ENCODE data around the gene NEDD8.

The NEDD8 gene

GRCh38 chr14:24185741-24186140, 46.4 kb downstream of the NEDD8 start:
- Histone ChIP-seq H3K27ac (ENCODE audit: low read length) (no peak overlapping the region), H3K4me1 (ENCODE audit: control insufficient read depth, insufficient read depth, low read length) (no peaks in the 10 kb centered on the region), H3K36me3 (ENCODE audit: control insufficient read depth, insufficient read depth, low read length) (peaks cover 44% of the 10 kb centered on the region), H3K9me3 (ENCODE audit: control insufficient read depth, insufficient read depth, low read length) (no peaks in the 10 kb centered on the region), H3K27me3 (ENCODE audit: control insufficient read depth, insufficient read depth, low read length) (no peaks in the 10 kb centered on the region), H3K4me3 (ENCODE audit: low read length) (no peak overlapping the region)
- no peak for DNase-seq (ENCODE audit: low read depth, low spot score)
- WGBS (ENCODE audit: insufficient coverage, insufficient read length) = no CpG with 5 or more reads among the region's 11 CpGs

- no CpG with 5 or more reads among the region's 7 CpGs for WGBS (ENCODE audit: insufficient coverage, insufficient read length)
- H3K27ac ChIP-seq (ENCODE audit: low read length) = no peak overlapping the region
- H3K9me3 ChIP-seq (ENCODE audit: control insufficient read depth, insufficient read depth, low read length) = no peaks in the 10 kb centered on the region
- DNase-seq (ENCODE audit: low read depth, low spot score) = no peak
- no peaks in the 10 kb centered on the region for H3K27me3 ChIP-seq (ENCODE audit: control insufficient read depth, insufficient read depth, low read length)
- H3K36me3 ChIP-seq (ENCODE audit: control insufficient read depth, insufficient read depth, low read length) = peaks cover 51% of the 10 kb centered on the region
- H3K4me3 ChIP-seq (ENCODE audit: low read length) = no peak overlapping the region
- H3K4me1 ChIP-seq (ENCODE audit: control insufficient read depth, insufficient read depth, low read length) = no peaks in the 10 kb centered on the region
Measured at GRCh38 chr14:24185026-24185425, 47.1 kb downstream of the NEDD8 start.

GRCh38 chr14:24184104-24184970, 47.8 kb downstream of the NEDD8 start:
- H3K27ac ChIP-seq (ENCODE audit: low read length) = no peak overlapping the region
- H3K4me3 ChIP-seq (ENCODE audit: low read length) = no peak overlapping the region
- H3K9me3 ChIP-seq (ENCODE audit: control insufficient read depth, insufficient read depth, low read length) = no peaks in the 10 kb centered on the region
- no peaks in the 10 kb centered on the region for H3K27me3 ChIP-seq (ENCODE audit: control insufficient read depth, insufficient read depth, low read length)
- no peak for DNase-seq (ENCODE audit: low read depth, low spot score)
- no peaks in the 10 kb centered on the region for H3K4me1 ChIP-seq (ENCODE audit: control insufficient read depth, insufficient read depth, low read length)
- WGBS (ENCODE audit: insufficient coverage, insufficient read length) = no CpG with 5 or more reads among the region's 19 CpGs
- H3K36me3 ChIP-seq (ENCODE audit: control insufficient read depth, insufficient read depth, low read length) = peaks cover 58% of the 10 kb centered on the region

- Histone ChIP-seq H3K36me3 (ENCODE audit: control insufficient read depth, insufficient read depth, low read length) (peaks cover 64% of the 10 kb centered on the region), H3K4me1 (ENCODE audit: control insufficient read depth, insufficient read depth, low read length) (no peaks in the 10 kb centered on the region), H3K27ac (ENCODE audit: low read length) (no peak overlapping the region), H3K9me3 (ENCODE audit: control insufficient read depth, insufficient read depth, low read length) (no peaks in the 10 kb centered on the region), H3K4me3 (ENCODE audit: low read length) (no peak overlapping the region), H3K27me3 (ENCODE audit: control insufficient read depth, insufficient read depth, low read length) (no peaks in the 10 kb centered on the region)
- DNase-seq (ENCODE audit: low read depth, low spot score) = no peak
- no CpG with 5 or more reads among the region's 15 CpGs for WGBS (ENCODE audit: insufficient coverage, insufficient read length)
Measured at GRCh38 chr14:24183014-24183481, 49.1 kb downstream of the NEDD8 start.

GRCh38 chr14:24182110-24182882, 49.9 kb downstream of the NEDD8 start:
- H3K9me3 ChIP-seq (ENCODE audit: control insufficient read depth, insufficient read depth, low read length) = no peaks in the 10 kb centered on the region
- H3K27ac ChIP-seq (ENCODE audit: low read length) = no peak overlapping the region
- peaks cover 67% of the 10 kb centered on the region for H3K36me3 ChIP-seq (ENCODE audit: control insufficient read depth, insufficient read depth, low read length)
- no CpG with 5 or more reads among the region's 14 CpGs for WGBS (ENCODE audit: insufficient coverage, insufficient read length)
- no peak for DNase-seq (ENCODE audit: low read depth, low spot score)
- H3K27me3 ChIP-seq (ENCODE audit: control insufficient read depth, insufficient read depth, low read length) = no peaks in the 10 kb centered on the region
- H3K4me3 ChIP-seq (ENCODE audit: low read length) = no peak overlapping the region
- no peaks in the 10 kb centered on the region for H3K4me1 ChIP-seq (ENCODE audit: control insufficient read depth, insufficient read depth, low read length)

GRCh38 chr14:24181371-24182077, 50.6 kb downstream of the NEDD8 start:
- no peak for DNase-seq (ENCODE audit: low read depth, low spot score)
- Histone ChIP-seq H3K4me1 (ENCODE audit: control insufficient read depth, insufficient read depth, low read length) (no peaks in the 10 kb centered on the region), H3K27me3 (ENCODE audit: control insufficient read depth, insufficient read depth, low read length) (no peaks in the 10 kb centered on the region), H3K9me3 (ENCODE audit: control insufficient read depth, insufficient read depth, low read length) (no peaks in the 10 kb centered on the region), H3K4me3 (ENCODE audit: low read length) (no peak overlapping the region), H3K27ac (ENCODE audit: low read length) (no peak overlapping the region), H3K36me3 (ENCODE audit: control insufficient read depth, insufficient read depth, low read length) (peaks cover 67% of the 10 kb centered on the region)
- no CpG with 5 or more reads among the region's 19 CpGs for WGBS (ENCODE audit: insufficient coverage, insufficient read length)

- peaks cover 57% of the 10 kb centered on the region for H3K36me3 ChIP-seq (ENCODE audit: control insufficient read depth, insufficient read depth, low read length)
- H3K4me1 ChIP-seq (ENCODE audit: control insufficient read depth, insufficient read depth, low read length) = no peaks in the 10 kb centered on the region
- no peaks in the 10 kb centered on the region for H3K9me3 ChIP-seq (ENCODE audit: control insufficient read depth, insufficient read depth, low read length)
- no peaks in the 10 kb centered on the region for H3K27me3 ChIP-seq (ENCODE audit: control insufficient read depth, insufficient read depth, low read length)
- H3K4me3 ChIP-seq (ENCODE audit: low read length) = no peak overlapping the region
- no peak overlapping the region for H3K27ac ChIP-seq (ENCODE audit: low read length)
- no peak for DNase-seq (ENCODE audit: low read depth, low spot score)
- no CpG with 5 or more reads among the region's 18 CpGs for WGBS (ENCODE audit: insufficient coverage, insufficient read length)
Measured at GRCh38 chr14:24179961-24180796, 52.0 kb downstream of the NEDD8 start.

GRCh38 chr14:24179294-24179960, 52.7 kb downstream of the NEDD8 start:
- Histone ChIP-seq H3K9me3 (ENCODE audit: control insufficient read depth, insufficient read depth, low read length) (no peaks in the 10 kb centered on the region), H3K4me1 (ENCODE audit: control insufficient read depth, insufficient read depth, low read length) (no peaks in the 10 kb centered on the region), H3K36me3 (ENCODE audit: control insufficient read depth, insufficient read depth, low read length) (peaks cover 50% of the 10 kb centered on the region), H3K4me3 (ENCODE audit: low read length) (no peak overlapping the region), H3K27me3 (ENCODE audit: control insufficient read depth, insufficient read depth, low read length) (no peaks in the 10 kb centered on the region), H3K27ac (ENCODE audit: low read length) (no peak overlapping the region)
- no CpG with 5 or more reads among the region's 14 CpGs for whole genome bisulfite sequencing (ENCODE audit: insufficient coverage, insufficient read length)
- no peak for DNase-seq (ENCODE audit: low read depth, low spot score)

GRCh38 chr14:24178399-24179178, 53.6 kb downstream of the NEDD8 start:
- Histone ChIP-seq H3K27me3 (ENCODE audit: control insufficient read depth, insufficient read depth, low read length) (no peaks in the 10 kb centered on the region), H3K36me3 (ENCODE audit: control insufficient read depth, insufficient read depth, low read length) (peaks cover 42% of the 10 kb centered on the region), H3K9me3 (ENCODE audit: control insufficient read depth, insufficient read depth, low read length) (no peaks in the 10 kb centered on the region), H3K4me1 (ENCODE audit: control insufficient read depth, insufficient read depth, low read length) (no peaks in the 10 kb centered on the region), H3K27ac (ENCODE audit: low read length) (no peak overlapping the region), H3K4me3 (ENCODE audit: low read length) (no peak overlapping the region)
- no CpG with 5 or more reads among the region's 12 CpGs for WGBS (ENCODE audit: insufficient coverage, insufficient read length)
- DNase-seq (ENCODE audit: low read depth, low spot score) = no peak
